ENCODE results near the gene UBQLN2.
"Not testable (repeated sequence)": the region's sequence is repeated elsewhere in the genome, so short reads cannot be mapped to it uniquely, and the experiment has no call there.

UBQLN2 gene

GRCh38 chrX:56572975-56573374 is 9.5 kb downstream of the UBQLN2 start:
- CTCF ChIA-PET, result no interaction called here
- DNase-seq (ENCODE audit: extremely low spot score), result no peak
- TF ChIP-seq FOXM1 (IDR thresholded peaks at IDR 0.05; ENCODE audit: borderline replicate concordance), result no peak
- TF ChIP-seq HDGF (IDR thresholded peaks at IDR 0.05; ENCODE audit: borderline replicate concordance), result no peak
- TF ChIP-seq, protein P1, sequence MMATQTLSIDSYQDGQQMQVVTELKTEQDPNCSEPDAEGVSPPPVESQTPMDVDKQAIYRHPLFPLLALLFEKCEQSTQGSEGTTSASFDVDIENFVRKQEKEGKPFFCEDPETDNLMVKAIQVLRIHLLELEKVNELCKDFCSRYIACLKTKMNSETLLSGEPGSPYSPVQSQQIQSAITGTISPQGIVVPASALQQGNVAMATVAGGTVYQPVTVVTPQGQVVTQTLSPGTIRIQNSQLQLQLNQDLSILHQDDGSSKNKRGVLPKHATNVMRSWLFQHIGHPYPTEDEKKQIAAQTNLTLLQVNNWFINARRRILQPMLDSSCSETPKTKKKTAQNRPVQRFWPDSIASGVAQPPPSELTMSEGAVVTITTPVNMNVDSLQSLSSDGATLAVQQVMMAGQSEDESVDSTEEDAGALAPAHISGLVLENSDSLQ (IDR thresholded peaks at IDR 0.05), result no peak
- no peak for TF ChIP-seq SP1 (IDR thresholded peaks at IDR 0.05)
- TF ChIP-seq CTBP1 (IDR thresholded peaks at IDR 0.05; ENCODE audit: borderline replicate concordance), result no peak
- TF ChIP-seq ARNT (IDR thresholded peaks at IDR 0.05), result no peak
- no peak for TF ChIP-seq SUZ12 (IDR thresholded peaks at IDR 0.05)
- TF ChIP-seq TARDBP (IDR thresholded peaks at IDR 0.05), result no peak
- TF ChIP-seq L3MBTL2 (conservative IDR thresholded peaks at IDR 0.05), result no peak
- TF ChIP-seq ELF4 (IDR thresholded peaks at IDR 0.05), result no peak
- no peak for TF ChIP-seq LEF1 (IDR thresholded peaks at IDR 0.05; ENCODE audit: borderline replicate concordance)
- TF ChIP-seq FOXK2 (IDR thresholded peaks at IDR 0.05), result no peak
- TF ChIP-seq NFRKB (IDR thresholded peaks at IDR 0.05), result no peak
- no peak for TF ChIP-seq BHLHE40 (IDR thresholded peaks at IDR 0.05; ENCODE audit: borderline replicate concordance)
- TF ChIP-seq ZNF384 (IDR thresholded peaks at IDR 0.05), result no peak
- no peak for TF ChIP-seq FOXA1 (IDR thresholded peaks at IDR 0.05)
- POLR2A ChIA-PET, result no interaction called here

DNA sequence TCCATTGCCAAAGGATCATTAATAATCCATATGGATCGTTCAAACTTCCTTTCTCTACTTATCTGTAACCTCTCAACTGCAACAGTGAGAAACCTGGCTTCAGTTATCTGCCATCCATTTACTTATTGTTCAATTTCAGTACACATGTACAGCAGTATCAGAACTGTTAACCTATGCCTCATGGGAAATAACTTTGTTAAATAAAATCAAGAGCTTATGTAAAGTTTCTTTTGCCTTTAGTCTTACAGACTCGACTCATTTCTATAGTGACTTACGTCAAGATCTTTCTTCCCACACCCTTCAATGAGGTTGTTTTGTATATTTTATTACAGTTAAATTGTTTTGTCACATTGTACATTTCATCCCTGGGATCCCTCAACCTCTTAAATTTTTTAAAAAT is 11.4 kb downstream of the UBQLN2 start:
- ChIA-PET CTCF (no interaction called here), POLR2A (no interaction called here)
- DNase-seq (ENCODE audit: extremely low spot score), result no peak
- TF ChIP-seq TARDBP (IDR thresholded peaks at IDR 0.05) (no peak), HDGF (IDR thresholded peaks at IDR 0.05; ENCODE audit: borderline replicate concordance) (no peak), SP1 (IDR thresholded peaks at IDR 0.05) (no peak), ELF4 (IDR thresholded peaks at IDR 0.05) (no peak), LEF1 (IDR thresholded peaks at IDR 0.05; ENCODE audit: borderline replicate concordance) (no peak), ZNF384 (IDR thresholded peaks at IDR 0.05) (no peak), SUZ12 (IDR thresholded peaks at IDR 0.05) (no peak), FOXK2 (IDR thresholded peaks at IDR 0.05) (no peak), FOXM1 (IDR thresholded peaks at IDR 0.05; ENCODE audit: borderline replicate concordance) (no peak), FOXA1 (IDR thresholded peaks at IDR 0.05) (no peak), CTBP1 (IDR thresholded peaks at IDR 0.05; ENCODE audit: borderline replicate concordance) (no peak), ARNT (IDR thresholded peaks at IDR 0.05) (no peak), BHLHE40 (IDR thresholded peaks at IDR 0.05; ENCODE audit: borderline replicate concordance) (no peak), NFRKB (IDR thresholded peaks at IDR 0.05) (no peak), L3MBTL2 (conservative IDR thresholded peaks at IDR 0.05) (no peak)
- TF ChIP-seq, protein P1 (IDR thresholded peaks at IDR 0.05), result no peak

- TF ChIP-seq SP1 (IDR thresholded peaks at IDR 0.05) (no peak), ELF4 (IDR thresholded peaks at IDR 0.05) (no peak), FOXM1 (IDR thresholded peaks at IDR 0.05; ENCODE audit: borderline replicate concordance) (no peak), HDGF (IDR thresholded peaks at IDR 0.05; ENCODE audit: borderline replicate concordance) (no peak), LEF1 (IDR thresholded peaks at IDR 0.05; ENCODE audit: borderline replicate concordance) (no peak), SUZ12 (IDR thresholded peaks at IDR 0.05) (no peak), NFRKB (IDR thresholded peaks at IDR 0.05) (no peak), CTBP1 (IDR thresholded peaks at IDR 0.05; ENCODE audit: borderline replicate concordance) (no peak), ARNT (IDR thresholded peaks at IDR 0.05) (no peak), FOXK2 (IDR thresholded peaks at IDR 0.05) (no peak), FOXA1 (IDR thresholded peaks at IDR 0.05) (no peak), ZNF384 (IDR thresholded peaks at IDR 0.05) (no peak)
- CTCF ChIA-PET, result no interaction called here
- POLR2A ChIA-PET, result no interaction called here
- no peak for DNase-seq (ENCODE audit: extremely low spot score)
Observed at GRCh38 chrX:56576721-56577120, 13.3 kb downstream of the UBQLN2 start.

DNA sequence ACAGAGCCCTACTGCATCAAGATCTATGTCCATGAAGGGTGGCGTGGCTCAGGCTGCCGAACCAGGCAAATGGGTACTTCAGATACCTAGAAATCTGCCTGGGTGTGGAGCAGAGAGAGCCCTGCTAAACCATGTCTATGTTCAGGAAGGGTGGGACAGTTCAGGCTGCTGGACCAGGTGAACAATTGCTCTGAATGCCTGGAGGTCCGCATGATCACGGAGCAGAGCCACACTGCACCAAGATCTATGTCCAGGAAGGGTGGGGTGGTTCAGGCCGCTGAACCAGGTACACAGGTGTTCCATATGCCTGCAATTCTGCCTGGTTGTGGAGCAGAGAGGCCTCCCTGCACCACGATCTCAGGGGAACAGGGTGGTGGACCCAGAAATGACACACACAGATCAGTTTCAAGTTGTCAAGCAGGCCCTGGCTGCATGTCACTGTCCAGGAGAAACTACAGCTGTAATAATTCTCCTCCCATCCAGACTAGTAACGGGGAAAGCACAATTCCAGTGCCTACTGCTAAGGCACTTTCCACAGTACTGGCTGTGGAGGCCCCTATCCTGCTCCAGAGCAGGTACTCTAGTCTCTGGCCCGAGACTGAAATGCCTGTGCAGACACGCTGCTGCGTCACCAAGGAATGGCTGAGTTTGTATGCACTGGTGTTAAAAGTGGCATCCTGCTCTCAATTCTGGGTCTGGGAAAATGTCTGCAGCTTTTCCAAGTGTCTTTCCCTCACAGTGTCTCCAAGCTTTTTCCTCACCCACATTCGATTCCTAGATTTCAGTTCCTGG is 25.2 kb downstream of the UBQLN2 start:
- TF ChIP-seq BHLHE40 (IDR thresholded peaks at IDR 0.05; ENCODE audit: borderline replicate concordance) (no peak), NFRKB (IDR thresholded peaks at IDR 0.05) (no peak), FOXA1 (IDR thresholded peaks at IDR 0.05) (no peak), ARNT (IDR thresholded peaks at IDR 0.05) (no peak), TARDBP (IDR thresholded peaks at IDR 0.05) (no peak), LEF1 (IDR thresholded peaks at IDR 0.05; ENCODE audit: borderline replicate concordance) (no peak), SUZ12 (IDR thresholded peaks at IDR 0.05) (no peak), FOXK2 (IDR thresholded peaks at IDR 0.05) (no peak), HDGF (IDR thresholded peaks at IDR 0.05; ENCODE audit: borderline replicate concordance) (no peak), CTBP1 (IDR thresholded peaks at IDR 0.05; ENCODE audit: borderline replicate concordance) (no peak), SP1 (IDR thresholded peaks at IDR 0.05) (no peak), L3MBTL2 (conservative IDR thresholded peaks at IDR 0.05) (no peak), ELF4 (IDR thresholded peaks at IDR 0.05) (no peak), ZNF384 (IDR thresholded peaks at IDR 0.05) (no peak), FOXM1 (IDR thresholded peaks at IDR 0.05; ENCODE audit: borderline replicate concordance) (no peak)
- TF ChIP-seq, protein P1 (IDR thresholded peaks at IDR 0.05), result no peak
- CTCF ChIA-PET, result no interaction called here
- POLR2A ChIA-PET, result no interaction called here
- DNase-seq (ENCODE audit: extremely low spot score), result no peak

DNA sequence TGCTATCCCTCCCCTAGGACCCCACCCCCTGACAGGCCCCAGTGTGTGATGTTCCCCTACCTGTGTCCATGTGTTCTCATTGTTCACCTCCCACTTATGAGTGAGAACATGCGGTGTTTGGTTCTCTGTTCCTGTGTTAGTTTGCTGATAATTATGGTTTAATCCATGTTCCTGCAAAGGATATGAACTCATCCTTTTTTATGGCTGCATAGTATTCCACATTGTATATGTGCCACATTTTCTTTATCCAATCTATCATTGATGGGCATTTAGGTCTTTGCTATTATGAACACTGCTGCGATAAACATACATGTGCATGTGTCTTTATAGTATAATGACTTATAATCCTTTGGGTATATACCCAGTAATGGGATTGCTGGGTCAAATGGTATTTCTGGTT is 28.4 kb downstream of the UBQLN2 start:
- CTCF ChIA-PET; DNase-seq (ENCODE audit: extremely low spot score); POLR2A ChIA-PET: not testable (repeated sequence)

GRCh38 chrX:56600141-56600540 is 36.7 kb downstream of the UBQLN2 start:
- POLR2A ChIA-PET, result no interaction called here
- TF ChIP-seq BHLHE40 (IDR thresholded peaks at IDR 0.05; ENCODE audit: borderline replicate concordance) (no peak), CTBP1 (IDR thresholded peaks at IDR 0.05; ENCODE audit: borderline replicate concordance) (no peak), ZNF384 (IDR thresholded peaks at IDR 0.05) (no peak), L3MBTL2 (conservative IDR thresholded peaks at IDR 0.05) (no peak), ARNT (IDR thresholded peaks at IDR 0.05) (no peak), ELF4 (IDR thresholded peaks at IDR 0.05) (no peak), NFRKB (IDR thresholded peaks at IDR 0.05) (no peak), FOXA1 (IDR thresholded peaks at IDR 0.05) (no peak), FOXK2 (IDR thresholded peaks at IDR 0.05) (no peak), TARDBP (IDR thresholded peaks at IDR 0.05) (no peak), LEF1 (IDR thresholded peaks at IDR 0.05; ENCODE audit: borderline replicate concordance) (no peak), FOXM1 (IDR thresholded peaks at IDR 0.05; ENCODE audit: borderline replicate concordance) (no peak), SUZ12 (IDR thresholded peaks at IDR 0.05) (no peak), SP1 (IDR thresholded peaks at IDR 0.05) (no peak)
- TF ChIP-seq, protein P1 (IDR thresholded peaks at IDR 0.05), result no peak
- CTCF ChIA-PET, result no interaction called here
- DNase-seq (ENCODE audit: extremely low spot score), result no peak
